Spinal cord (tissue), 10 donors: ENCODE results near the gene NUCKS1. TPM values are rescaled to one million over a fixed set of nuclear protein-coding genes. Genes with fewer than 3 reads are reported as not detected.

Experiments used
- DNase-seq, 6 donors: peaks; one replicate each; pipeline versions ENCODE4 v3.0.0 to v3.0.0-alpha.2; 2013 to 2015; ENCODE audit warnings: low spot score in 6 of 6, low read depth in 4 of 6
- H3K27ac ChIP-seq: one replicate; pipeline ENCODE4 v1.5.1; 2013; ENCODE audit warnings: low read depth, low read length, control low read depth
- H3K27me3 ChIP-seq: one replicate; pipeline ENCODE4 v1.6.1; 2013; ENCODE audit warnings: low read length; ENCODE audit not compliant: control insufficient read depth, insufficient read depth
- H3K36me3 ChIP-seq: one replicate; pipeline ENCODE4 v1.6.1; 2013; ENCODE audit warnings: low read length; ENCODE audit not compliant: control insufficient read depth, insufficient read depth
- H3K4me1 ChIP-seq: one replicate; pipeline ENCODE4 v1.6.1; 2013; ENCODE audit warnings: low read length; ENCODE audit not compliant: control insufficient read depth, insufficient read depth
- H3K4me3 ChIP-seq: one replicate; pipeline ENCODE4 v1.5.1; 2013; ENCODE audit warnings: low read depth, low read length, control low read depth
- H3K9me3 ChIP-seq: one replicate; pipeline ENCODE4 v1.6.1; 2013; ENCODE audit warnings: low read length; ENCODE audit not compliant: control insufficient read depth, insufficient read depth
- WGBS: methylation state at CpG from one replicate; pipeline ENCODE4 v1.1.5; 2013; ENCODE audit warnings: missing lambda C conversion rate; ENCODE audit not compliant: insufficient coverage; 5-methylcytosine and 5-hydroxymethylcytosine counted together
- polyA plus RNA-seq, 2 donors: library from polyadenylated mRNA; unstranded; fragments of 120-200 nt; gene quantifications; one replicate each; pipeline ENCODE4 v1.2.1, GENCODE V29; 2013; ENCODE audit not compliant: insufficient read length in 2 of 2
- total RNA-seq, 2 donors: library from RNA; depleted of rRNA in 1 of 2; stranded (reverse); fragments of 120-200 nt in 1 of 2; fragments of >200 nt in 1 of 2; gene quantifications; one replicate each; pipeline versions ENCODE4 v1.2.3 to v1.2.4, GENCODE V29; 2013 to 2014
- donor health status: healthy.

The NUCKS1 gene
- total and polyA plus RNA-seq, 4 donors: 185 to 260 (median 255) TPM

DNA sequence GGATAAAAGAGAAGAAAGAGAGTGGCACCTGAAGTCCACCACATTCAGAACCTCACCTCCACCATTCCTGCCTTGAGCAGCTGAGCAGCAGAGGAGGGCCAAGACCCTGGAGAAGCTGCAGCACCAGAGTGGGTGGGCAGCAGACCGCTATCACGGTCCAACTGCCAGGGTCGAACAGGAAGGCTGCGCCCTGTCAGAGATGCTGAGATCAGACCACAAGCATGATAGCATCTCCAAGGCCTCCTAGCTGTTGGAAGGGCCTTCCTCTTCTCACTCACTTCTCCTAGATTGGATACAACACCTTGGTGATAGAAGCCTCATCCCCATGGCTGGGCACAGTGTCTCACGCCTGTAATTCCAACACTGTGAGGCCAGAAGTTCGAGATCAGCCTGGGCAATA is 57.6 kb downstream of the NUCKS1 start:
- no peaks in the 10 kb centered on the region for H3K9me3 ChIP-seq
- H3K36me3 ChIP-seq: no peaks in the 10 kb centered on the region
- H3K27me3 ChIP-seq: no peaks in the 10 kb centered on the region
- H3K27ac ChIP-seq: no peak overlapping the region
- 91% methylated on average over 4 of the region's 6 CpGs for WGBS
- no peak overlapping the region for H3K4me3 ChIP-seq
- peaks cover 9% of the 10 kb centered on the region for H3K4me1 ChIP-seq
- DNase-seq: no peak

DNA sequence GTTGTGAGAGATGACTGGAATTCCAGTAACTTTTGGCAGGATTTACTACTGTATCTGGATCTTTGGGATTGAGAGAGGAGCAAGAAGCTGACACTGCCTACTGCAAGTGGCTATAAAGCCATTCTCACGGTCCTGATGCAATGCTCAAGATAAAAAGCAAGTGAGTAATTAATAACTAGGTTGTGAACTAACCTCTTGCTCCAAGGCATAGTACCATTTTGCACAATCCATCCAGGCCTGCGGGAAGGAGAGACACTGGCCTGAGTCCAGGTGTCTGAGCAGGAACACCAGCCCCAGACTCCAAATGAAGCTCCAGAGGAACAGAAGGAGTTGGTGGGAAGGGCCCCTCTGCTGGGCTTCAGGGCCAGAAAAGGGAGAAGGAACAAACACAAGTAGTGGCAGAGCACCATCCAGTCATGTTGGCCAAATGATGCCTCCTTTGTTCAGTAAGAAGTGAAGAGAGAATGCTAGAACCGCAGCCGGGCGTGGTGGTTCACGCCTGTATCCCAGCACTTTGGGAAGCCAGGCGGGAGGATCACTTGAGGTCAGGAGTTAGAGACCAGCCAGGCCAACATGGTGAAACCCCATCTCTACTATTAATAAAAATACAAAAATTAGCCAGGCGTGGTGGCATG is 59.7 kb downstream of the NUCKS1 start:
- no peak overlapping the region for H3K27ac ChIP-seq
- H3K4me3 ChIP-seq: no peak overlapping the region
- H3K4me1 ChIP-seq: peaks cover 9% of the 10 kb centered on the region
- no peaks in the 10 kb centered on the region for H3K27me3 ChIP-seq
- DNase-seq: no peak
- H3K9me3 ChIP-seq: no peaks in the 10 kb centered on the region
- WGBS: 91% methylated on average over 4 of the region's 8 CpGs
- no peaks in the 10 kb centered on the region for H3K36me3 ChIP-seq

DNA sequence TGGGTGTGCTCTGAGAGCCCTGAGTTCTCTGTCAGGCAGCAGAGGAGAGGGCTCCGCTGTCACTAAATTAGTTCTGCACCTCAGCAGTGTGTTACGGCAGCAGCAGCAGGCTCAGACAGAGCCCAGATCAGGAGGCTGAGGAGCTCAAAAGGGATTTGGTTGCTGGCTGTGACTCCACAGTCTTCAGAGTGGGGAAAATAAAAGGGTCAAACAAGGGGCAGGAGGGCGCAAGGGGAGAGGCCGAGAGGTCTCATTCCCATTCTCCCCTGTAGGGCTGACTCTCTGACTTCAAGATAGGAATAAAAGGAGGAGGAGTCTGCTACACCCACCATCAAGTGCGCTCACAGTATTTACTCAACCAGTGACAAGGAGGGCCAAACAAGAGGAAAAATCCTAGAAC is 60.5 kb downstream of the NUCKS1 start:
- WGBS: 55% methylated on average over 3 of the region's 5 CpGs
- no peak for DNase-seq
- H3K4me3 ChIP-seq: no peak overlapping the region
- H3K27ac ChIP-seq: no peak overlapping the region
- no peaks in the 10 kb centered on the region for H3K9me3 ChIP-seq
- peaks cover 9% of the 10 kb centered on the region for H3K4me1 ChIP-seq
- no peaks in the 10 kb centered on the region for H3K27me3 ChIP-seq
- no peaks in the 10 kb centered on the region for H3K36me3 ChIP-seq

DNA sequence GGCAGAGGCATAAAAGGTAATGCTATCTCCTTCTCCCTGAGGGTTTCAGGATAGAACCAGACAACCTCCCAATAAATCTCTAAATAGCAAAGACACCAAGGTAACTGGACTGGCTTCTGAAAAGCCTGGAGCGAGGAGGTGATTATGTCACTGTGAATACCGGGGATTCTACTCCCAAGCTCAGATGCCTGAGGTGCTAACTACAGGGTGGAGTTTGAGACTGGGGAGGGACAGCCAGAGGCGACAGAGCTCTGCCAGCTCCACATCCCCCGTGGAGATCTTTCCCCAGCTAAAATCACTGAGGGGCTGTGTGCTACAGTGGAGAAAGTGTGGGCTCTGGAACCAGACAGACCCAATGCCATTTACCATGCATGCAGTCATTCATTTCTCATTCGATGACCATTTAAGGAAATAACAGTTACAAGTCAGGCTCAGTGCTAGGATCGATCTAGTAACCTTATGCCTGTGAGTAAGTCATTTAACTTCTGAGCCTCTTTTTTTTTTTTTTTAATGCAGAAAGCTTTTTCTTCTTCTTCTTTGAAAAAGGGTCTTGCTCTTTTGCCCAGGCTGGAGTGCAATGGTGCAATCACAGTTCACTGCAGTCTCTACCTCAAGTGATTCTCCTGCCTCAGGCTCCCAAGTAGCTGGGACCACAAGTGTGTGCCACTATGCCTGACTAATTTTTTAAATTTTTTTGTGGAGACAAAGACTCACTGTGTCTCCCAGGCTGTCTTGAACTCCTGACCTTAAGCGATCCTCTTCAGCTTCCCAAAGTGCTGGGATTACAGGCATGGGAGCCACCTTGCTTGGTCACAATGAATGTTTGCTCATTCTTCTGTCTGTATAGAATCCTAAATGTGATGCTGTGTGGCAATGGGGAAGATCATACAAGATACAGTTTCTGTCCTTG is 61.6 kb downstream of the NUCKS1 start:
- 79% methylated on average over 5 of the region's 7 CpGs for WGBS
- H3K4me1 ChIP-seq: peaks cover 3% of the 10 kb centered on the region
- no peak overlapping the region for H3K27ac ChIP-seq
- no peak overlapping the region for H3K4me3 ChIP-seq
- no peaks in the 10 kb centered on the region for H3K27me3 ChIP-seq
- H3K9me3 ChIP-seq: no peaks in the 10 kb centered on the region
- H3K36me3 ChIP-seq: no peaks in the 10 kb centered on the region
- DNase-seq: no peak

DNA sequence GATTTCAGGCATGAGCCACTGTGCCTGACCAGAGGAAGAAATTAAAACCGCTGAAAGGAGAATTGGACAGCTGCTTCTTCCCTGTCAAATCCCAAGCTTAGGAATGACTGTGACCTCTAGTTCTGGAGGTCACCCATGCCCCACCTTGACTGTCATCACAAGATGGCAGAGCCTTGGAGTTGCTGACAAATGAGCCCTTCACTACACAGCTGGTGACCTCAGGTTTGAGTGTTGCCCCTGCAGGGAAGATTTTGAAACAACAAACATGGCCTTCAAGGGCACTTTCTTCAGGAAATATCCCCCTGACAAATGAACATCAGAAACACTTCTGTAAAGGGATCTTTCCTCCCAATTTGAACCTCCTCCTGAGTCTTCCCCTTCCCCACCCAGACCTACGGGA is 62.7 kb downstream of the NUCKS1 start:
- no peak overlapping the region for H3K27ac ChIP-seq
- H3K36me3 ChIP-seq: no peaks in the 10 kb centered on the region
- WGBS: 71% methylated on average over 1 of the region's 2 CpGs
- no peaks in the 10 kb centered on the region for H3K4me1 ChIP-seq
- H3K4me3 ChIP-seq: no peak overlapping the region
- no peak for DNase-seq
- no peaks in the 10 kb centered on the region for H3K27me3 ChIP-seq
- no peaks in the 10 kb centered on the region for H3K9me3 ChIP-seq

DNA sequence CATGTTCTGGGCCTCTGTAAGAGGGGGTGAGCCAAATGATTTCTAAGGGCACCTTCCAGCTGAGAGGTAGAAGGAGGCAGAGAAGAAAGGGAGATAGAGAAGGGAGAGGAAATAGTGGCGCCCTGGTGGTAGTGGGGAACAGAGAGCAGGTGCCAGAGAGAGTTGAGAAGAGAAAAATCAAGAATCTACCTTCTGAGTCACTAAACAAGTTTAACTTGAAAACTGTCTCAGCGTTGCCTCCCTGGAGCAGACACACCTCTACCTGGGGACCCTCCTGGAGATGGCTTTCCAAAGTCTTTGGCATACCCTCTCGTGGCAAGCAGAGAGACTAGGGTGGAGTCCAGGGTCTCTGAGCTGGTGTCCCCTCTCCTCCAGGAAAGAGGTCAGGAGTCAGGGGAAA is 68.6 kb downstream of the NUCKS1 start:
- Histone ChIP-seq H3K9me3 (no peaks in the 10 kb centered on the region), H3K27me3 (peaks cover 6% of the 10 kb centered on the region), H3K27ac (no peak overlapping the region), H3K36me3 (no peaks in the 10 kb centered on the region), H3K4me3 (no peak overlapping the region), H3K4me1 (peaks cover 18% of the 10 kb centered on the region)
- DNase-seq: no peak
- 67% methylated on average over 1 of the region's 3 CpGs for WGBS

DNA sequence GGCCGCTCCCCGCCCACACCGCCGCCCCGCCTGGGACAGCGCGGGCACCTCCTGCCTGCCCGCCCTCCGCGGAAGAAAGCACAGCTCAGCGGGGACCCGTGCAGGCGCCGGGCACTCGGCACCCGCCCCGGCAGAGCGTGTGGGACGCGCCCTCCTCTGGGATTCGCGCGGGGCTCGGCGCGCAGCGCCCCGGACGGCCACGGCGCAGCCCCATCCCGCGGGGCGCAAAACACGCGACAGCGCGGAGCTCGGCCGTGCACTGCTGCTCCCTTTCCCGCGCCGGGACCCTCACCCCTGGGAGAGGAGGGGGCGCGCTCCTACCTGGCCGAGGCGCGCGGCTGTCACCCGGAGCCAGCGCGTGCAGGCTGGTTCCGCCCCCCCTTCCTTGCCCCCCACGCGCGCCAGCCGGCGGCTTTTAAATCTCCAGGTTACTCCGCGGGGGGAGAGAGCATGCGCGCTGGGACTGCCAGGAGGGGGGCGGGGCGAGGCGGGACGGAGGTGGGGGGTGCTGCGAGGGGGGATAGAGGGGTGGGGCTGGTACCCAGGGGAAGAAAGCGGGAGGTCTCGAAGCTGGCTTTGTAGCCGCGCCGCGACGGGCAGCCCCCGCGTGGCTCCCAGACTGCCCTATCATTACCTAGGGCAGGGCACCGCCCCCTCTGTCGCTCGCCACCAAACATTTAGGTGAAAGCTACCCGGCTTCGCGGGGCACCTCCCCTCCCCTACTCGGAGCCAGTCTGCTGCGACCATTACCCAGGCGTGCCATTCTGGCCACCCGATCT is 69.7 kb downstream of the NUCKS1 start, which contains the start of gene SLC45A3:
SLC45A3 (minus strand) TSS at position 437 of the 779 bp plus-strand sequence. CDS start 15,853 bp downstream, outside the sequence.
- DNase-seq: peak in 2 of 6 donors; percentile 81 to 87

DNA sequence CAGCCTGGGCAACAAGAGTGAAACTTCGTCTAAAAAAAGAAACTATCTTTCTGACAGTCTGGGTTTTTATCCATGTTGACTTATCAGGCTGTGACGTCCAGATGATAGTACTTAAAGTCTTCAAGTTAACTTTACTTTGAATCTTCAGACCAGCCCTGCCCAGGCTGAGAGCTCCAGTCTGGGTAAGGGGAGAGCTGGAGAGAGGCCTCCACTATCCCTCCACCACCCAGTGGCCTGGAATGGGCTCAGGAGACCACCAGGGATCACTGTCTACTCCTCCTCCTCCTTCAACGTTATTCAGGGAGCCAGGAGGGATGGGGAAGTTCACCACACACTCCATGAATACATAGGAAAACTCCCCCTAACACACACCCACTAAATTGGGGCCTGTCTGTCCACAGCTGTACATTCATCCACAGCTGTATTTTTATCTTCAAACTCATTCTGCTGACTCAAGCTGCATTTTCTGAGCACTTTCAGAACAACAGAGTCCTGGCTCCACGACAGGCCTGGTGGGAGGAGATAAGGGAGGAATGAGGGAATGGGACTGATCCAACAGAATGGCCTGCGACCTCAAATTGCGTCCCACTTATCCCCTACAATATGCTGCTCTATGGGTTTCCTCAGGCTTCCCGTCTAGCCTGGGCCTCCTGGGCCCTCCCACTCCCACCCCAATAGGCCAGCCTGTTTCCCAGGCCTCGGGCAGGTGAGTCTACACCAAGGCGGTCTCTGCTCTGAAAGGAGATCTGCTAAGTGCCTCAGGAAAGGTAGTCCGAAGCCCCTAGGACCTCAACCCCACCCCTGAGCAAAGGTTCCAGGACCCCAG is 71.5 kb downstream of the NUCKS1 start:
- DNase-seq: no peak
- H3K4me3 ChIP-seq: no peak overlapping the region

More for the DNA sequence above, 69.7 kb downstream of the NUCKS1 start, which contains the start of gene SLC45A3:
- Histone ChIP-seq H3K36me3 (no peaks in the 10 kb centered on the region), H3K4me3 (peak within 1 kb of the TSS; percentile 32), H3K9me3 (no peaks in the 10 kb centered on the region), H3K27me3 (peaks cover 6% of the 10 kb centered on the region), H3K27ac (no peak within 1 kb of the TSS), H3K4me1 (peaks cover 23% of the 10 kb centered on the region)
- WGBS: under 1% methylated on average over 70 of the region's 86 CpGs

DNA sequence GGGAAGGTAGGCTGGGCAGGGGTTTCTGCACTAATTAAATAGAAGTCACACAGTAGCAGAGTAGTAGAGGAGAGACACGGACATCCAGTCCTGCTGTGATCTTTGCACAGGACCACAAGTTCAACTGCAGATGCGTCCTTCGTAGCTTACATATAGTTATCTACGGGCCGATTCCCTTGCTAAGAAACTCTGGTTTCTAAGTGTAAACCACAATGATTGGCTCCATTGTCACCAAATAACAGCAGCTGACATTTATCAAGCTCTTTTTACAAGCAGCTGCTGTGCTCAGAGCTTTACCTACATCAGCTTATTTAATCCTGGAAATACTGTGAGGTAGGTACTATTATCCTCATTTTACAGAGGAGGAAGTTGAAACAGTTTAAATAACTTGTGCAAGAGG is 72.8 kb downstream of the NUCKS1 start:
- Histone ChIP-seq H3K27ac (no peak overlapping the region), H3K4me3 (no peak overlapping the region), H3K27me3 (peaks cover 6% of the 10 kb centered on the region), H3K4me1 (peaks cover 23% of the 10 kb centered on the region), H3K9me3 (no peaks in the 10 kb centered on the region), H3K36me3 (no peaks in the 10 kb centered on the region)
- no peak for DNase-seq
- 76% methylated on average over 4 of the region's 5 CpGs for WGBS

More for the DNA sequence above, 71.5 kb downstream of the NUCKS1 start:
- Histone ChIP-seq H3K4me1 (peaks cover 23% of the 10 kb centered on the region), H3K36me3 (no peaks in the 10 kb centered on the region), H3K27ac (peak overlapping the region; percentile 16), H3K27me3 (peaks cover 6% of the 10 kb centered on the region), H3K9me3 (no peaks in the 10 kb centered on the region)
- 59% methylated on average over 5 of the region's 10 CpGs for whole genome bisulfite sequencing
